Nephron (organoid): ENCODE results near the gene PLXNA4.

Experiments used
- H3K27ac Mint-ChIP-seq, 3 experiments: 2 replicates each; pipeline ENCODE4 v1.8.0; 2020; ENCODE audit warnings: mixed read lengths in 3 of 3, mild to moderate bottlenecking in 2 of 3, moderate library complexity in 1 of 3
- H3K27me3 Mint-ChIP-seq: 2 replicates; pipeline ENCODE4 v1.8.0; 2021; ENCODE audit warnings: low read depth, mild to moderate bottlenecking, moderate library complexity, mixed read lengths
- H3K36me3 Mint-ChIP-seq: 2 replicates; pipeline ENCODE4 v1.8.0; 2020; ENCODE audit warnings: low read depth, mixed read lengths
- H3K4me1 Mint-ChIP-seq: 2 replicates; pipeline ENCODE4 v1.8.0; 2020; ENCODE audit warnings: mixed read lengths
- H3K4me3 Mint-ChIP-seq, 3 experiments: 2 replicates each; pipeline ENCODE4 v1.8.0; 2020; ENCODE audit warnings: mild to moderate bottlenecking in 3 of 3, mixed read lengths in 3 of 3, moderate library complexity in 2 of 3
- H3K9me3 Mint-ChIP-seq: 2 replicates; pipeline ENCODE4 v1.8.0; 2020; ENCODE audit warnings: mixed read lengths
- TF ChIP-seq, protein P1 (sequence below), 3 experiments: fragments of 200-600 bp; sonication (generic); IDR thresholded peaks; one replicate each; pipeline ENCODE4 v1.5.0; 2021; ENCODE audit warnings: antibody characterized with exemption in 3 of 3; ENCODE audit not compliant: unreplicated experiment in 3 of 3

The PLXNA4 gene

DNA sequence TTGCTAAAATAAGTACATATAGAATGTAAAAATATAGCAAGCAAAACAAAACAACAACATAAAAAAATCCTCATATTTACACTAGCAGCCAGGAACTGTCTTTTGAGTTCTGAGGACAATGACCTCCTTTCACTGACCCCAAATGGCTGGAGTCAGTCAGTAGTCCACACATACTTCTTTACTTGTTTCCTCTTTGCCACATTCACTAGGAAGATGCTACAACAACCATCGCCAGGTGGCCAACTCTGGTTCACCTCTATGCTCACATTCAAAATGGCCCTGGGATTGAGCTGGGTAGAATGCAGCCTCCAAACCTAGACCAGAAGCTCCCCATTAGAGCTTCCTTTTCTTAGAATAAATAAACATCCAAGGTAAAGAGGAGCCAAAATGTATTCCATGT, 356.2 kb downstream of the PLXNA4 start:
- peaks cover 13% of the 10 kb centered on the region for H3K27me3 Mint-ChIP-seq
- H3K4me1 Mint-ChIP-seq = no peaks in the 10 kb centered on the region
- no peaks in the 10 kb centered on the region for H3K9me3 Mint-ChIP-seq
- no peak overlapping the region for H3K27ac Mint-ChIP-seq
- peaks cover 7% of the 10 kb centered on the region for H3K36me3 Mint-ChIP-seq
- TF ChIP-seq, protein P1, sequence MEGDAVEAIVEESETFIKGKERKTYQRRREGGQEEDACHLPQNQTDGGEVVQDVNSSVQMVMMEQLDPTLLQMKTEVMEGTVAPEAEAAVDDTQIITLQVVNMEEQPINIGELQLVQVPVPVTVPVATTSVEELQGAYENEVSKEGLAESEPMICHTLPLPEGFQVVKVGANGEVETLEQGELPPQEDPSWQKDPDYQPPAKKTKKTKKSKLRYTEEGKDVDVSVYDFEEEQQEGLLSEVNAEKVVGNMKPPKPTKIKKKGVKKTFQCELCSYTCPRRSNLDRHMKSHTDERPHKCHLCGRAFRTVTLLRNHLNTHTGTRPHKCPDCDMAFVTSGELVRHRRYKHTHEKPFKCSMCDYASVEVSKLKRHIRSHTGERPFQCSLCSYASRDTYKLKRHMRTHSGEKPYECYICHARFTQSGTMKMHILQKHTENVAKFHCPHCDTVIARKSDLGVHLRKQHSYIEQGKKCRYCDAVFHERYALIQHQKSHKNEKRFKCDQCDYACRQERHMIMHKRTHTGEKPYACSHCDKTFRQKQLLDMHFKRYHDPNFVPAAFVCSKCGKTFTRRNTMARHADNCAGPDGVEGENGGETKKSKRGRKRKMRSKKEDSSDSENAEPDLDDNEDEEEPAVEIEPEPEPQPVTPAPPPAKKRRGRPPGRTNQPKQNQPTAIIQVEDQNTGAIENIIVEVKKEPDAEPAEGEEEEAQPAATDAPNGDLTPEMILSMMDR (IDR thresholded peaks at IDR 0.05; ENCODE audit: unreplicated experiment in 3 of 3) = no peak
- H3K4me3 Mint-ChIP-seq = no peak overlapping the region

DNA sequence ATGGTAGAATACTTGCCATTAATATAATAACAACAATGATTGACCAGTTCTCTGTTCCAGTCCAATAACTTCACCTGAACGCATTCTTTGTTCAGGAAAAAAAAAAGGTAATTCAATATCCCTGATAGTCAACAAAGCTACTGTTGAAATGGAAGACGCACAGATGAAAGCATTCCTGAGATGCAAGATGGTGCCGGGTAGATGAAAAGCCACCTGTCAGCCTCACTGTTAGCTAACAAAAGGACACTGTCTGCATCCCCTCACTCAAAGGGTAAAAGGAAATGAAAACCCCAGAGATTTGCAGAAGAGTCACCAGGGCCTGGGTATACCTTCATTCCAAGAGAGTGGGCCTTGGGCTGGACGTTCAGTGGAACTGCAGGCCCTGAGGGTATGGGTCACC, 357.4 kb downstream of the PLXNA4 start:
- H3K4me3 Mint-ChIP-seq = no peak overlapping the region
- H3K27ac Mint-ChIP-seq = peak overlapping the region in 1 of 3 experiments; percentile 33
- H3K27me3 Mint-ChIP-seq = peaks cover 16% of the 10 kb centered on the region
- no peaks in the 10 kb centered on the region for H3K4me1 Mint-ChIP-seq
- TF ChIP-seq, protein P1 (IDR thresholded peaks at IDR 0.05; ENCODE audit: unreplicated experiment in 3 of 3) = no peak
- no peaks in the 10 kb centered on the region for H3K9me3 Mint-ChIP-seq
- peaks cover 3% of the 10 kb centered on the region for H3K36me3 Mint-ChIP-seq

DNA sequence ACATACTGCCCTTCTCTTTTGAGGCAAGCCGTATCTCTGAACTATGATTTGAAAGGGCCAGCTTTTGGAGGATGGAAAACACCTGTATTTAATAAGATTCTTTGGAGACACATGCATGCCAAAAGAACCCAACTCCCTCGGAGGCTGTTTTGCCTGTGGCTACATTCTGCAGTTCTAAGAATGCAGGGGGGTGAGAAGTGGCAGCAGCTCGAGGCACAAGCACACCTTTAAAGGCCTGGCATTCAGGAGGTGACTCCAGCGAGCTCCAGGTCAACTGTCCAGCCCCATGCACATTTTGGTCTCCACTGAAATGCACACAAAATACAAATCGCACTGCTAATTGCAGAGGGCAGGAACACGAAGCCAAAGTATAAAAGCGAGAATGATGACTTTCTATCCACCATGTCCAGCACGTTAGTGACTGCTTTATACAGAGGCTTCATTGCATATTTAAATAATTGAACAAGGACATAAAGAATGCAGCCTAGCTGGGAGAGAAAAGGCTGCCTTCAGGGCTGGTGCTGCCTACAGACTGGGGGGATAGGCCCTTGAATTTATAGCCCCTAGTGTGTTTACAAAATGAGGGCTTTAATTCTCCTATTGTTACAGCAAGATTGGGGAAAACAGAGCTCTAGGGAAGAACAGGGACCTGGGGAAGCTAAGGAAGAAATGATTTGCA, 359.3 kb downstream of the PLXNA4 start:
- Mint-ChIP-seq H3K9me3 (no peaks in the 10 kb centered on the region), H3K27me3 (peaks cover 16% of the 10 kb centered on the region), H3K4me1 (no peaks in the 10 kb centered on the region), H3K27ac (peak overlapping the region in 2 of 3 experiments; percentile 30 to 33), H3K4me3 (no peak overlapping the region), H3K36me3 (no peaks in the 10 kb centered on the region)
- TF ChIP-seq, protein P1 (IDR thresholded peaks at IDR 0.05; ENCODE audit: unreplicated experiment in 3 of 3) = no peak

DNA sequence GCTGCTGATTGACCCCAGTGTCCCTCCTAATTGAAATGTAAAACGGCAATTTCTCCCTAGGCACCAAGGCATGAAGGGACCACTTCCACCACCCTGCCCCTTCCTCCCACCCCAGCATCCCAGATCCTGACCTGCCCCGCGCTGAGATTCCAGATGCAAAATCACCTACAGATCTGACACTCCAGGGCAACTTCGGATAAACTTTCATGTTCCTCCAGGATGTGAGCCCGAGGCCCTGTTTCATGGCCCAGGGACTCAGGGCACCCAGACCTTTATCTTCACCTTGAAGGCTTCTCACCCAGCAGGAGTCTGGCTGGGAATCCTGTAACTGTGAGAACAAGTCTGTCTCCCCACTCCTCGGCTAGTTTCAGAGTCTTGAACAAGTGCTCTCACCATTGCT, 361.8 kb downstream of the PLXNA4 start:
- no peaks in the 10 kb centered on the region for H3K4me1 Mint-ChIP-seq

DNA sequence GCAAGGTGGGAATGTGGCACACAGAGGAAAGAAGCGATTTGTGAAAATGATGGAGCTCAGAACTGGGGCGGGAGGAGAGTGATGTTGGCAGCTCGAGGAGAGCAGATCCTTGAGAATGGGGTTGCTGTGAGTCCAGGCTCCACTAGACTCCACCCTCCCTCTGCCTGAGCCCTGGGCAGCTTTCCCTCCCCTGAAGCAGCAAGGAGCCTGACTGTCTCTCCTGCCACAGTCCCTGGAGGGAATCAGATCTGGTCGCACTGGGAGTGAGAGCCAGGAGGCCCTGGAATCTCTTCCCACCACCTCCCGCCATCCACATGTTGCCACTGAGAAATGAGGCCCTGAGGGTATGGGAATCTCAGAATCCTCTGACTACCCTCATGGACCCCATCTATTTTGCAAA, 362.7 kb downstream of the PLXNA4 start:
- no peak overlapping the region for H3K27ac Mint-ChIP-seq
- H3K4me1 Mint-ChIP-seq = no peaks in the 10 kb centered on the region
- H3K27me3 Mint-ChIP-seq = peaks cover 22% of the 10 kb centered on the region
- peaks cover 3% of the 10 kb centered on the region for H3K36me3 Mint-ChIP-seq
- H3K4me3 Mint-ChIP-seq = no peak overlapping the region
- TF ChIP-seq, protein P1 (IDR thresholded peaks at IDR 0.05; ENCODE audit: unreplicated experiment in 3 of 3) = no peak
- H3K9me3 Mint-ChIP-seq = no peaks in the 10 kb centered on the region

More for the DNA sequence above, 361.8 kb downstream of the PLXNA4 start:
- TF ChIP-seq, protein P1 (IDR thresholded peaks at IDR 0.05; ENCODE audit: unreplicated experiment in 3 of 3) = no peak
- Mint-ChIP-seq H3K27ac (no peak overlapping the region), H3K9me3 (no peaks in the 10 kb centered on the region), H3K4me3 (no peak overlapping the region), H3K27me3 (peaks cover 22% of the 10 kb centered on the region), H3K36me3 (no peaks in the 10 kb centered on the region)

DNA sequence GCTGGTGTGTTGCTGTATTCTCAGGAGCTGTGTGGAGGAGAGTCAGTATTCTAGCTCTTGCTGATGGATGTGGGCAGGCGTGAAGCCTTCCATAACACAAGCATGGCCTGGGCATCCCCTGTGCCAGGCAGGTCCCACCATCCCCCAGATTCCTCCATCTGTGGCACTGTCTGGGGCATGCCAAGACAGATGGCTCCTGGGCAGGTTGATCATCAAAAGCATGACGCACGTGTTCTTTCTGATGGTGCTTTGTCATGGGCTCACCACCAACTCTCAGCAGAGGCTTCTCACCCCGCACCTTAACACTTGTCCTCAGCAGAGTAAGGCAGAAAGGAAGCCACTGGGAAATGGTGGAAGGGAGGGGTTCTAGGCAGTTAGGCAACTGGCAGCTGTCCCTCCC, 364.3 kb downstream of the PLXNA4 start:
- TF ChIP-seq, protein P1 (IDR thresholded peaks at IDR 0.05; ENCODE audit: unreplicated experiment in 3 of 3) = no peak
- Mint-ChIP-seq H3K4me3 (no peak overlapping the region), H3K27ac (no peak overlapping the region), H3K36me3 (peaks cover 3% of the 10 kb centered on the region), H3K9me3 (no peaks in the 10 kb centered on the region), H3K27me3 (peaks cover 19% of the 10 kb centered on the region), H3K4me1 (peaks cover 8% of the 10 kb centered on the region)
